ENCODE measurements around the gene TMEM161A.
"Not testable (repeated sequence)": the region's sequence is repeated elsewhere in the genome, so short reads cannot be mapped to it uniquely, and the experiment has no call there.

Gene TMEM161A

DNA sequence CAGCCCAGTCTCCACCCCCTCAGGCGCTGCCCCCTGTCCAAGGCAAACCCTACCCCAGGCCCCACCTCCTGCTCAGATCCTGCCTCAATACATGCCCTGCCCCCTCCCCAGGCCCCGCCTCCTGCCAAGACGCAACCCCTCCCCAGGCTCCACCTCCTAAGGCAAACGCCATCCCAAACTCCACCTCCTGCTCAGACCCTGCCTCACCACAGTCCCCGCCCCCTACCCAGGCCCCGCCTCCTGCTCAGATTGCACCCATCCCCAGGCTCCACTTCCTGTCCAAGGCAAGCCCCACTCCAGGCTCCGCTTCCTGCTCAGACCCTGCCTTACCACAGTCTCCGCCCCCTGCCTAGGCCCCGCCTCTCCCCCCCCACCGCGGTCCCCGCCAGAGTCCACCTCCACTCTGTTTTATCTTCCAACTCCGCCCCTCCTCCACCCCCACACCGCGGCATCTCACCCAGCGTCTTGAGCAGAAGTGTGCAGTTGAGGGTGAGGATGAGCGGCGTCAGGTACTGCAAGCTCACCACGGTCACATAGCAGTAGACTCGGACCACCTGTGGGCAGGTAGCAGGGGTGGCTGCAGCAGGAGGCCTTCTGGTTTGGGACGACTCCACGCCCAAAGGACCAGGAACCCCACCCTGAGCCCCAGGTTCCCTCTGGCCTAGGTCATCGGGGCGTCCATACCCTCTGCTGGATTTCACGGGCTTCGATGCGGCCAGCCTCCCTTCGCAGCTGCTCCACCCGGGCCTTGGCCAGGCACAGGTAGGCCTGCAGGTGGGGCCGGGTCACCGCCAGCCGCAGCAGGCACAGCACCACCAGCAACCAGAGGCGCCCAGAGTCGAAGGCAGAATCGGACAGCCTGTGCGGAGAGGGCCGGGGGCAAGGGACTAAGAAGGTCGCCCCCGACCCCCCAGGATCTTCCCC, 17.7 kb downstream of the TMEM161A start:
- no peak for DNase-seq

DNA sequence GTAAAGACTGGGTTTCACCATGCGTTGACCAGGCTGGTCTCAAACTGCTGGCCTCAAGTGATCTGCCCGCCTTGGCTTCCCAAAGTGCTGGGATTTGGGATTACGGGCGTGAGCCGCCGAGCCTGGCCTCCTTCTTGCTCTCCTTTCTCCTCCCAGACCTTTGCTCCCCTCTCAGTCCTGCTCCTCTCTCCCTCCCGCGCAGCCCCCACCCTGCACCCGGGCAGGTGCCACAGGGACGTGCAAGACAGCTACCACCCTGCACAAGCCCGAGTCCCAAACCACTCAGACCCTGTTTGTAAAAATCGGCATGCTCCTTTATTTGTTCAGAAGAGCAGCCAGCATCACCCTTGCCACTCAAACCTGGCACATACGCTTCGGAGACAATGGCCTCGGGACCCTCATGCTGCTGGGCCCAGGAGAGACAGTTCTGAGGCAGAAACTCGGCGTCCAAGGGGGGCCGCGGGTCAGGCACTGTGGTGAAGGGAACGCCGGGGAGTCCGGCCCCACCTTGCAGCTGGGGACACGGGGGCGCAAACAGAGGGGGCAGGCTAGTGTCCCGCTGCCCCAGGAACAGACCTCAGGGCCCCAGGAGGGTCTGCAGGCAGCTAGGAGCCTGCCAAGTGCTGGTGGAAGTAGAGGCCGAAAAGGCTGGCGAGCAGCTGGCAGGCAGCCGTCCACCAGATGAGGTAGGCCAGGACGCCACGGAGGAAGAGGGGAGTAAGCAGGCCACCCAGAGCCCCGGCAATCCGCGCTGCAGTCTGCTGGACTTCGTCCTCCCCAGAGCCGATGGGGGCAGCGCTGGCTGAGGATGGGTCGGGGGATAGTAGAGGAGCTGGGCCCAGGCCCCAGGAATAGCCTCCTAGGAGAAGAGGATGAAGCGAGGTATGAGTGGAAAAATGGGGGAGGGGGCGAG, 18.7 kb downstream of the TMEM161A start:
- DNase-seq, result no peak

DNA sequence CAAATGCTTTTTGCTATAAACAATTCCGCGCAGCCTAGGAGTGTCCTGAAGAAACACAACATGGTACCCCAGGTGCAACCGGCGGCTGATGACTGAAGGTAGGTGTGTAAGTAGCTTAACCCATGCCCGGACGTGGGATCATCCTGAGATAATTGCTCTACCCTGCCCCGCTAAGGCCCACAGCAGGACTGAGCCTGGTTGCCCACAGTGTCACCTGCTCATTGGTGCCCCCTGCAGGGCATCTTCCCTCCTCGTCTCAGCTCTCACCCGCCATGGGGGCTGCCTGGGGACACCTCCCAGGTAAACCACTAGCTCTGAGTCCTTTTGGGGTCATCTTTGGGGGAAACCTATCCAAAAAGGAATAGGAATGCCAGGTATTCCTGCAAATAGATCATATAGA, 22.3 kb downstream of the TMEM161A start:
- DNase-seq, result no peak

DNA sequence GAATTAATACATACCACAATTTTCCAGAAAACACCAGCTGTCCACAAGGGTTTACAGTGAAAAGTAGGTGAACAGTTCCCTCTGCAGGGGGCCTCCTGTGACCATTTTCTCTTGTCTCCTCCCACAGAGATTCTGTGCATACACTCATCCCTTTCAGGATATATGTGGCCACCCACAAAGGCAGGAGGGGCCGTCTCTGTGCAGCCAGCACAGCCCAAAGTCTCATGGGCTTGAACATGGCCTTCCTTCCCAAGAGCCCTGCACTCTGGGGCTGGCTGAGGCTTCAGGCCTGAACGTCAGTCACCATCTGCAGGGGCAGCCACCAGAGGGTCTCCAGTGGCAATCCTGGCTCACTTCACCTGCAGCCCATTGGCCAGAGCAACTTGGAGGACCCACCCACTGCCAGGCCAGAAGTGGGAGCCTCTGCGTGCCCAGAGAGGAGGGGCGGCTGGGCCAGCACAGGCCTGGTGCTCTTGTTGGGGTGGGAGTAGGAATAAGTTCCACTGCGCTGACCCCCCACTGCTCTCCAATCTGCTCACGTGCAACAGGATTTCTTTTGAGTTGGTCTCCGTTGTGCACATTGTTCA, 25.1 kb downstream of the TMEM161A start:
- DNase-seq, result no peak

DNA sequence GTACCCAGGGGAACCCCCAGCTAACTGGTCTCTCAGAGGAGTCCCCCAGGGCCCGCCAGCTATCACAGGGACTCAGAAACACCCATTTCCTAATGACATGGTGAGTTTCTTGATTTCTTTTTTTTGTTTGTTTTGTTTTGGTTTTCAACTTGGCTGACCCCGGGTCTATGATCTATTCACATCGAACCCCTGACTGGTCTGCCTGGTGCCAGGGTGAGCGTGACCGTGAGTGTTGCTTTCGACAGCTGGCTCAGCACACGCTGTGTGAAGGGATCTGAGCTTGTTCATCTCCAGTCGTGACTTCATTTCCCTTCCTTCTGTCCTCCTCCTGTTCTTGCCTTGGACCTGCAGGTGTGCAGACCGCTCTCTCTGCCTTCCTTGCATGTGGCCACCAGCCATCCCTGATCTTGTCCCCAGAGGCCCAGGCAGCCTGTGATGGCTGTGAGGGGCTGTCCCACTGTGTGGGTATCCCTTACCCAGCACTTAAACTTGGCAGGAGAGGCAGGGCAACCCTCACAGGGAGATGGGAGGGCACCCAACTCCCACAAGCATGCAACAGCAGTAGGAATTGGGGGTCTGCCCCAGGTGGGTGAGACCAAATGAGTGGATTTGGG, 26.2 kb downstream of the TMEM161A start:
- DNase-seq, result no peak

DNA sequence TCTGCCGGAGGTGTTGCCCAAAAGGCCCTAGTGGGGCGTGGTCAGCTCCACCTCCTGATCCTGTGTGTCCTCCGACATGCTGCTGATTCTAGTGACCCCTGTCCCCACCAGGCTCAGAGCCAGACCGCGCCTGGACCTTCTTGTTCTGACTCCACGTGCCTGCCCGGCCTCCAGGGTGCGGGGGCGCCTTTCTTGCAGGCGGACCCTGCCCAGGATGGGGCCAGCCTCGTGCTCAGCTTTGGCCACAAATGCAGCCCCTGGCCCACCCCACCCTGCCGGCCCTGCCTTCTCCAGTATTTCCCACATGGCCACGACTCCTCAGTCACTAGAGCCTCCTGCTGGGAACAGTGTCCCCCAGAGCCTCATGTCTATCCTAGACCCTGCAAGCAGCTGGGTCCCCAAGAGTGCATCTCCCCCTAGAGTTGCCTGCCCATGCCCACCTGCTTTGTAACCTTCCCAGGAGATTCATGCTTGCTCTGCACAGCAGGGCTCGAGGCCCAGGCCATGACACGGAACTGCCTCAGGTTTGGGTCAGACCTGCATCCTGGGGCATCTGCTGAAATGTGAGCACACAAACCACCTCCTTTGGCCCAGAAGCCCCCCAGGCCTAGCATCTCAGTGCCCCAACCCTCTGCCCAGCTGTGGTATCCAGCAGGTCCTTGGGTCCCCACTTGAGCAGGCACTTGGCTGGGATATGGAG, 27.0 kb downstream of the TMEM161A start:
- no peak for DNase-seq

DNA sequence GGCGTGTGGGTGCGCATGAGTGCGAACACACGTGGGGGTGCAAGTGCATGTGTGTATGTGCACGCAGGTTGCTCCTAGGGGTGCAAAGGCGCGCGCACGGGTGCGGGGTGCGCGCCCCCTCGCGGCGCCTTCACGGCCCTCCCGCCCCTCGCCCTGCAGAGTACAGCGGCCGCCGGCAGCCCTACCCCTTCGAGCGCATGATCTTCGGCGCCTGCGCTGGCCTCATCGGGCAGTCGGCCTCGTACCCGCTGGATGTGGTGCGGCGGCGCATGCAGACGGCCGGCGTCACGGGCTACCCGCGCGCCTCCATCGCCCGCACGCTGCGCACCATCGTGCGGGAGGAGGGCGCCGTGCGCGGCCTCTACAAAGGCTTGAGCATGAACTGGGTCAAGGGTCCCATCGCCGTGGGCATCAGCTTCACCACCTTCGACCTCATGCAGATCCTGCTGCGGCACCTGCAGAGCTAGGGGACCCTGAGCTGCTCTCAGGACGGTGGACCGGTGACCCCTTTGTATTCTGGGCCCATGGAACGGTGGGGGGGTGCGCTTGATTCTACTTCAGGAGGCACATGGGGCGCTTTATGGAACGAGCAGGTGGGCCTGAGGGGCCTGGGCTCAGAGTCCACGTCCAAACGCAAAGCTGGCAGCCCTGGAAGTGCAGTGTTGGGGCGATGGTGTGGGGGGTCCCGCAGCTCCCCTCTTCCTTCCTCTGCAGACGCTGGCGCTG, 27.7 kb downstream of the TMEM161A start:
- no peak for DNase-seq

DNA sequence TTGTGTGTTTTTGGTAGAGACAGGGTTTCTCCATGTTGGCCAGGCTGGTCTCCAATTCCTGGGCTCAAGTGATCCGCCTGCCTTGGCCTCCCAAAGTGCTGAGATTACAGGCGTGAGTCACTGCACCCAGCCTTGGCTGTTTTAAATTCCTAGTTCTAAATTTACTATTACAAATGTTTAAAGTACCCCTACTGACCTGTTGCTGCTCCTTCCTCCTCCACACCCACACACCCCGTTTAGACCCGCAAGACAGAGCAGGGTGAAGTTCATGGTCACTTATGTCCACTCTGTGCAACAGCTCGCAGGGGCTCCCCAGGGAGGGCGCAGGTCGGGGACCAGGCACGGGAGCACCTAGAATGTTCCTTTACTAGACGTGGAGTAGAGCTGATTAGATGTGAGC, 28.7 kb downstream of the TMEM161A start:
- no peak for DNase-seq

DNA sequence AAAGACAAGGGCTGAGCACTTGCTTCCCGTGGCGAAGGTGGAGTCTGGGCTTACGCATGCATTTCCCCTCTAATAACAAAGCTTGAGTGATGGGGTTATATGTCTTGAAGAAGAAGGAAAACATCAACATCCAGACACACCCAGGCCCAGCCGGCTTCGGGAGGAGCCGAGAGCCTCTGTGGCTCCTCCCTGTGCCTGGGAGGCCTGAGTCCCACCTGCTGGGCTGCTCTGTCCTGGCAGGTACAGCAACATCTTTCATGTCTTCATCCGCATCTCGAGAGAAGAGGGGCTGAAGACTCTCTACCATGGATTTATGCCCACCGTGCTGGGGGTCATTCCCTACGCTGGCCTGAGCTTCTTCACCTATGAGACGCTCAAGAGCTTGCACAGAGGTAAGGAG, 30.6 kb downstream of the TMEM161A start:
- no peak for DNase-seq

DNA sequence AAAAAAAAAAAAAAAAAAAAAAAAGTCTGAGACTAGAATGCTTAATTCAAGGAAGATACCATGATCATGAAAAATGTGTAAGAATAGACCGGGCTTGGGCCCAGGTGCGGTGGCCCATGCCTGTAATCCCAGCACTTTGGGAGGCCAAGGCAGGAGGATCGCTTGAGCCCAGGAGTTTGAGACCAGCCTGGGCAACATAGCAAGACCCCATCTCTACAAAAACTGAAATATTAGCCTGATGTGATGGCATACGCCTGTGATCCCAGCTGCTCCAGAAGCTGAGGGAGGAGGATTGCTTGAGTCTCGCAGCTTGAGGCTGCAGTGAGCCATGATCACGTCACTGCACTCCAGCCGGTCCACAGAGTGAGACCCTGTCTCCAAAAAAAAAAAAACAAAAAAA, 31.3 kb downstream of the TMEM161A start:
- not testable (repeated sequence) for DNase-seq

DNA sequence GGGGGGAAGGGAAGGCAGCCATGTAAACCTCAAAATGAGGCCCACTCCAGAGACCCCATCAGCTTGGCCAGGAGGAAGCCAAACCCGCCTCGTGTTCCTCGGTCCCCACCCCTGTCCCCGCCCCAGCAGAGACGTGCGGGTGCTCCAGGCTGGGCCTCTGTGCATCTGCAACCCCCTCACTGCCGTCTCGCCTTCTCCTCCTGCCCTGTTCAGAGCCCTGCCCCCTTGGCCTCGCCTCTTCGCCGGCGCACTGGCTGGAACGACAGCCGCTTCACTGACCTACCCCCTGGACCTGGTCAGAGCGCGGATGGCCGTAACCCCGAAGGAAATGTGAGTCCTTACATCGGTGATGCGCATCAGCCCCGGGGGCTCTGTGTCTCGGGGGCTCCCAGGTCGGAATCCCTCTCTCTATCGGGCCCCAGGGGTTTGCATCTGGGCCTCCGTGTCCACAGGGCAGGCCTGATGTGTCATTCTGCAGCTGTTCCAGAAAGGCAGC, 32.2 kb downstream of the TMEM161A start:
- DNase-seq, result no peak

DNA sequence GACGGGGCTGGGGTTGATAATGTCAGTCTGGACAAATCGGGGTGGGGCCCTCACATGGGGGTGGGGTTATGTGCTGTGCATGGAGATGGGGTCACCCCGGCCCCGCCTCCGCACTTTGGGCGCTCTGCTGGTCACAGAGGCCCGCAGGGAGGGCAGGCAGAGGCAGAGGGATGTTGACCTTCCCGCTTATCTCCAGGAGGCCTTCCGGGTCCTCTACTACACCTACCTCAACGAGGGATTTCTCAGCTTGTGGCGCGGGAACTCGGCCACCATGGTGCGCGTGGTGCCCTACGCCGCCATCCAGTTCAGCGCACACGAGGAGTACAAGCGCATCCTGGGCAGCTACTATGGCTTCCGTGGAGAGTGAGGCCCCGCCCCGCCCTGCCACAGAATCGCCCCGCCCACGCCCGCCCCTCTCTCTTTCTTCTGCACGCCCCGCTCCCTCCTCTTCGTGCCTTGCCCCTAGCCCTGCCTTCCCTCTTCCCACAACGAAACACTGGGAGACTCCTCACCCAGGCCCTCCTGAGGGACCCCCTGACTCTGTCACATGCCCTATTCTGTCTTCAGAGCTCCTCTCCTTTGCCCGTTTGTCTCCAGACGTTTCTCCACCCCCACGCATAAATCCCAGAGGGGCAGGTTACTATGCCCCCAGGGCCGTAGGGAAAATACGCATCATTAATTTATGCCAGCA, 32.8 kb downstream of the TMEM161A start:
- no peak for DNase-seq

DNA sequence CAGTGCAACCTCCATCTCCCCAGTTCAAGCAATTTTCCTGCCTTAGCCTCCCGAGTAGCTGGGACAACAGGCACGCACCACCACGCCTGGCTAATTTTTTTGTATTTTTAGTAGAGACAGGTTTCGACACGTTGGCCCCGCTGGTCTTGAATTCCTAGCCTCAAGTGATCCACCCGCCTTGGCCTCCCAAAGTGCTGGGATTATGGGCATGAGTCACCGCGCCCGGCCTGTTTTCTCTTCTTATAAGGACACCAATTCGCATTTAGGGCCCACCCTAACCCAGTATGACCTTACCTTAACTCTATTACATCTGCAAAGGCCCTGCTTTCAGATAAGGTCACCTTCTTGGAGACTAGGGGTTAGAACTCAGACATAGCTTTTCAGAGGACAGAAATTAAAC, 35.1 kb downstream of the TMEM161A start:
- no peak for DNase-seq

DNA sequence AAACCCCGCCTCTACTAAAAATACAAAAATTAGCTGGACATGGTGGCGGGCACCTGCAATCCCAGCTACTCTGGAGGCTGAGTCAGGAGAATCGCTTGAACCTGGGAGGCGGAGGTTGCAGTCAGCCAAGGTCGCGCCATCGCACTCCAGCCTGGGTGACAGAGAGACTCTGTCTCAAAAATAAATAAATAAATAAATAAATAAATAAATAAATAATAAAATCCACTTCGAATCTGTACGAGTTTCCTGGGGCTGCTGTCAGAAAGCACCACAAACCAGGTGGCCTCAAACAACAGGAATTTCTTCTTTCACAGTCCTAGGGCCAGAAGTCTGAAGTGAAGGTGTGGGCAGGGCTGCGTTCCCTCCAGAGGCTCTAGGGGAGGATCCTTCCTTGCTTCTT, 35.7 kb downstream of the TMEM161A start:
- not testable (repeated sequence) for DNase-seq

DNA sequence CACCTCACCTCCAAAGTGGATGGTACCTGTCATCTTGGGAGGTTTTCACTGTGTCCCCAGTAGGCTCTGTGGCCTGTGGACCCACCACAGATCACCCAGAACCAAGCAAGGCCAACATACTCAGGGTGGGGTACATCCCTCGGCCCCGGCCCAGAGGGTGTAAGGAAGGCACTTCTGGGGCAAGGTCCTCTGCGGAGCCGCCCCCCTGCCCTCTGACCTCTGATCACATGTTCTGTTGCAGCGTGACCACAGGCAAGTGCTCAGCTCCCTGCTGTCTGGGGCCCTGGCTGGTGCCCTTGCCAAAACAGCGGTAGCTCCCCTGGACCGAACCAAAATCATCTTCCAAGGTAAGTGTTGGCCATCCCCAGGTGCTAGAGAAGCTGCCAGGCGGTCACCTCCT, 36.7 kb downstream of the TMEM161A start:
- no peak for DNase-seq

DNA sequence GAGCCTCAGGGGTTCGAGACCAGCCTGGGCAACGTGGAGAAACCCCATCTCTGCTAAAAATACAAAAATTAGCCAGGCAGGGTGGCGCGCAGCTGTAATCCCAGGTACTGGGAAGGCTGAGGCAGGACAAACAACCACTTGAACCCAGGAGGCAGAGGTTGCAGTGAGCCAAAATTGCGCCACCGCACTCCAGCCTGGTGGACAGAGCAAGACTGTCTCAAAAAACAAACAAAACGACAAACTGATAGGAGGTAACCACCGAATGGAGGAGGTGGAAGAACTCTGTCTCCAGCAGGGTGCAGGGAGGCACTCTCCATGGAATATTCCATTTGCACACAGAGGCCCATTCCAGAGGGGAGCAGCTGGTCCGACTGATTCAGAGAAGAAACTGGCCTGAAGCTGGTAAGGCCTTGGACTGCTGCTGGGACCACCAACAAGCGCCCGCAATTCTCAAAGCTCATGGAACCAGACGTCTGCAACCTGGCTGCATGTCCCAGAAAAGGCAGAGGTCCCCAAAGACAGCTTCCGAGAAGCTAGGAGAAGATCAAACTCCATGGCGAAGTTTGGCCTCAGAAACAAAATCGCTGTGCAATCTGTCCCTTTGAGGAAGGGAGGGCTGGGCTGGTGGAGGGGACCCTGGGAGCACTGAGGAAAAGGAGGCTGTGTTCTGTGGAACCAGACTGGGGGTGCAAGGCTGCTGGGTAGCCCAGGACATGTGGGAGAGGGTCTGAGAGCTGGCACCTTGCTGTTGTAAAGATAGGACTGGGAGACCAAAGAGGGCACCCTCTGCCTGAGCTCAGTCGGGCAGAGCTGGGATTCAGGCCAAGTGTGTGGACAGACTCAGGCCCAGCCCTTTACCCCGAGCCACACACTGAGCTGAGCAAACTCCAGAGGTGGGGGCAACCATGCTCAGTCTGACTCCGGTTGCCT, 39.3 kb downstream of the TMEM161A start:
- no peak for DNase-seq

DNA sequence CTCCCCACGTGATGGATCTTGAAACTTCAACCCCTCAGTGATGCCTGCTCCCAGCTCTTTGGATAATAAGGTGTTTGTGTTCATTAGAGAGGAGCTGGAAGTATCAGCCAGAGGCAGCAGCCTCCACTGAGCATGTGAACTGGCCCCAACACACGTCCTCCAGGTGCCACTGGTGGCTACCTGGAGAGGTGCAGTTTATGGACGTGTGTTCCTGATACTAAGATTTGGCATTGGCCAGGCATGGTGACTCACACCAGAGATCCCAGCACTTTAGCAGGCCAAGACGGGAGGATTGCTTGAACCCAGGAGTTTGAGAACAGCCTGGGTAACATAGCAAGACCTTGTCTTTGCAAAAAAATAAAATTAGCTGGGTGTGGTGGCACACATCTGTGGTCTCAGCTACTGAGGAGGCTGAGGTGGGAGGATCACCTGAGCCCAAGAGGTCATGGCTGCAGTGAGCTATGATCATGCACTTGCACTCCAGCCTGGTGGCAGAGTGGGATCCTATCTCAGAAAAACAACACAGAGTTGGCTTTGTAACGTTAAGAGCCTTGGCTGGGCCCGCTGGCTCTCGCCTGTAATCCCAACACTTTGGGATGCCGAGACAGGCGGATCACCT, 40.1 kb downstream of the TMEM161A start:
- no peak for DNase-seq

DNA sequence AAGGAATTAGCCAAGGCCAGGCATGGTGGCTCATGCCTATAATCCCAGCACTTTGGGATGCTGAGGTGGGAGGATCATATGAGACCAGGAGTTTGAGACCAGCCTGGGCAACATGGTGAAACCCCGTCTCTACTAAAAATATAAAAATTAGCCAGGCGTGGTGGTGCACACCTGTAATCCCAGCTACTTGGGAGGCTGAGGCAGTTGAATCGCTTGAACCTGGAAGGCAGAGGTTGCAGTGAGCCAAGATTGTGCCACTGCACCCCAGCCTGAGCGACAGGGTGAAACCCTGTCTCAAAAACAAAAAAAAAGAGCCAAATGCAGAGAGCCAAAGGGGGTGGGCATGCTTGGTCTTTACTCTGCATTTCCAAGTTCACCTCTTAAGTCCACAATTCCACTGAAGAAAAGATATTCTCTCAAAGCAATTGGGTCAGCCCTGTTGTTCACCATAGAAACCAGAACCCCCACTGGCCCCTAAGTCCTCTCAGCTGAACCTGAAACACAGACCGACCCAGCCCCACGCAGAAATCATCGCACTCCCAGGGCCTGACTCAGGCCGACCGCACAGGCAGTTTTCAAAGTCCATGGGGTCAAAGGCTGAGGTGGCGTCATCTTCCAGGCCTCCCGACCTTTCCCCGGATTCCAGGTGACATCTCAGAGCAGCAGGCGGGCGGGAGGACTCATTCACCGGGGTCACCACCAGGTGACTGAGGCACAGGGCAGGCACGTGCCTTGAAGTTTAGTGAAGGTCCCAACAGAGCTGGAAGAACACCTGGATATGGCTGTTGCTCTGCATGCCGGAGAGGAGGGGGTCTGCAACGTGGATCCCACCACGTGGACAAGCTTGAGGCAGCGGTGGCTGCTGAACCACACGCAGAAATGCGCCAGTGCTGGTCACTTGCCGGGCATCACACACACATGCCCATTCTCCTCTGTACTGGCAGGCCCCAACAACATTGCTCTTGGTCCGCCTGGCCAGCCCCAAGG, 41.3 kb downstream of the TMEM161A start:
- no peak for DNase-seq

Data from NCI-H748 treated with DMSO at 0.1 percent for 48 hours (cell line).